ENCODE data around the gene RASSF7.

RASSF7 gene

DNA sequence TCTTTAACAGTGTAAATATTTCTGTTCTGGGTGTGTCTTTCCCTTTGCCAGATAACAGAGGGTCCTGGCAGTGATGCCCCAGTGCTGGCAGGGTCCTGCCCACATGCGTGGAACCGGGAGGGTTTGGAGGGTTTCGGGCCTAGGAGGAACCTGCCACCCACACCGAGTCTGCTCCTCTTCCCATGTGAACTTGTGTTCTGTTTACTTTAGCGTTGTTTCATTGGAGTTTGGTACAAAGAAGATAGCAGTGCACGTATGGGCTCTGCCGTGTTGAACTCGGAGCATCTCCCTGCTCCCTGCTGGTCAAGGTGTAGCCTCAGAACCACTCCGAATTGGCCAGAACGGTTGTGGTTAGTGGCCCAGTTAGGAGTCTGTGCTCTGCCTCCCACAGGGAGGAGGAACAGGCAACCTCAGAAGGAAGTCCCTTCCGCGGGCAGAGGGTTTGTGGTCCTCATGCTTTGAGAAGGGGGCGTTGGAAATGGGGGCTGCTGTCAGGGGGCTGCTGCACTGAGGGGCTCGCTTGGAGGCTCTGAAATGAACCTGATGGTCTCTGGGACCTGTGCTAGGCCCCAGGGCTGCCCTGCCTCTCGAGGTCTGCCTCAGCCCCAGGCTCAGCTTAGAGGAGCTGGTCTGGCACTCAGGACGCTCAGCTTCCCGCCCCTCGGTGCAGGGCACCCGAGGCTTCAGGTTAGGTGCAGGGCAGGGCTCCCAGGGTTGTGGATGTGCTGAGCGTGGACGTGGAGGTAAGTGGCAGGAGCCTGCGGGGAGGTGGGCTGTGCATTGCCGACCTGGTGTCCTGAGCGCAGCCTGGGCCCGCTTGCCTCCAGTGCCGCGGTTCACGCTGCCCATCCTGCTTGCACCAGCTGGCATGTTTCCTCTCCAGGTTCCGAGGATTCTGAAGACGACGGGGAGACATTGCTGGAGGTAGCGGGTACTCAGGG lies 25.9 kb downstream of the RASSF7 start:
- FAIRE-seq (no peak), DNase-seq (ENCODE audit: insufficient read length) (no peak)
- TF ChIP-seq POLR2AphosphoS5 (IDR thresholded peaks at IDR 0.05; ENCODE audit: low read depth, low read length), result no peak
- no peak for TF ChIP-seq POLR2A (IDR thresholded peaks at IDR 0.05; ENCODE audit: low read depth, low read length)
- TF ChIP-seq TAF1 (IDR thresholded peaks at IDR 0.05; ENCODE audit: borderline replicate concordance, low read depth, low read length), result no peak

DNA sequence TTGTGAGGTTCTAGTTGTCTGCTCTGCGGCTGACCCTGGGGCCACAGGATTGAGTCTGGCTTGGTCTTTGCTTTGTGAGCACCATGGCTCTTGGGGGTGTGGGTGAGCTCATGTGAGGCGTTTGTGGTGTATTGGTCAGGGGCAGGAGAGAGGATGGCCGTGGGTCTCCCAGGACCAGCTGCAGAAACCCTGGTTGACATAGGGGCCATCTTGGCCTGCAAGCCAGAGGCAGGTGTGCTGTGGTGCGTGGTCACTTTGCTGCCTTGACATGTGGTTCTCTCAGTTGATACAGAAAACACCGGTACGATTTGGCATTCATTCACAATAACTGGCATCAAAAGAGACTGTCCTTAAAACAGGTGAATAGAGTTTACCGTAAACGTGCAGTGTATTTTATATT lies 26.8 kb downstream of the RASSF7 start:
- FAIRE-seq (no peak), DNase-seq (ENCODE audit: insufficient read length) (no peak)
- TF ChIP-seq POLR2A (IDR thresholded peaks at IDR 0.05; ENCODE audit: low read depth, low read length) (no peak), TAF1 (IDR thresholded peaks at IDR 0.05; ENCODE audit: borderline replicate concordance, low read depth, low read length) (no peak), POLR2AphosphoS5 (IDR thresholded peaks at IDR 0.05; ENCODE audit: low read depth, low read length) (no peak)

DNA sequence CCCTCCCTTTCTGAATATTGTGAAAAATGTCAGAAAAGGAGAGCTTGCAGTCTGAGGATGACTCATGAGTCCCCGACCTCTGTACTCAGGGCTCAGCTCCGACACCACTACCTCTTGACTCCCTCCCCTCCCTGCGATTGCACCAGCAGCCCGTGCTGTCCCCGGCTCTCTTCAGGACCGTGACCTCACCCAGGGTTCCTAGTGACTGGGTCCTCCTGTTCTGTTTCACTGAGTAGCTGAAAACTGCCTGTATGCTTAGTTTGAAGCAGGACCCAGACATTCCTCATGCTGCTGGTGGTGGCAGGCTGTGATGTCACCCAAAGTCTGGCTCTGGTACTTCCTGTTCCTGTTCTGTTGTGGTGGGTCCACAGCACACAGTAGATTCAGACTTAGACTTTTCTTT lies 27.2 kb downstream of the RASSF7 start:
- no peak for FAIRE-seq
- no peak for DNase-seq (ENCODE audit: insufficient read length)
- TF ChIP-seq TAF1 (IDR thresholded peaks at IDR 0.05; ENCODE audit: borderline replicate concordance, low read depth, low read length), result no peak
- no peak for TF ChIP-seq POLR2AphosphoS5 (IDR thresholded peaks at IDR 0.05; ENCODE audit: low read depth, low read length)
- no peak for TF ChIP-seq POLR2A (IDR thresholded peaks at IDR 0.05; ENCODE audit: low read depth, low read length)

DNA sequence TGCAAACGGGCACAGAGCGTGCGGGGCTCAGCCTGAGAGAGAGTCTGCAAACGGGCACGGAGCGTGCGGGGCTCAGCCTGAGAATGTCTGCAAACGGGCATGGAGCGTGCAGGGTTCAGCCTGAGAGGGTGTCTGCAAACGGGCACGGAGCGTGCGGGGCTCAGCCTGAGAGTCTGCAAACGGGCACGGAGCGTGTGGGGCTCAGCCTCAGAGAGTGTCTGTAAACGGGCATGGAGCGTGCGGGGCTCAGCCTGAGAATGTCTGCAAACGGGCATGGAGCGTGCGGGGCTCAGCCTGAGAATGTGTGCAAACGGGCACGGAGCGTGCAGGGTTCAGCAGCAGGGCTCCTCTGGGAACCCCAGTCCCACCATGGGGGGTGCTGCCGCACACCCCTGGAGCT lies 29.0 kb downstream of the RASSF7 start:
- no peak for DNase-seq (ENCODE audit: insufficient read length)
- no peak for FAIRE-seq
- TF ChIP-seq TAF1 (IDR thresholded peaks at IDR 0.05; ENCODE audit: borderline replicate concordance, low read depth, low read length) (no peak), POLR2A (IDR thresholded peaks at IDR 0.05; ENCODE audit: low read depth, low read length) (no peak), POLR2AphosphoS5 (IDR thresholded peaks at IDR 0.05; ENCODE audit: low read depth, low read length) (no peak)

DNA sequence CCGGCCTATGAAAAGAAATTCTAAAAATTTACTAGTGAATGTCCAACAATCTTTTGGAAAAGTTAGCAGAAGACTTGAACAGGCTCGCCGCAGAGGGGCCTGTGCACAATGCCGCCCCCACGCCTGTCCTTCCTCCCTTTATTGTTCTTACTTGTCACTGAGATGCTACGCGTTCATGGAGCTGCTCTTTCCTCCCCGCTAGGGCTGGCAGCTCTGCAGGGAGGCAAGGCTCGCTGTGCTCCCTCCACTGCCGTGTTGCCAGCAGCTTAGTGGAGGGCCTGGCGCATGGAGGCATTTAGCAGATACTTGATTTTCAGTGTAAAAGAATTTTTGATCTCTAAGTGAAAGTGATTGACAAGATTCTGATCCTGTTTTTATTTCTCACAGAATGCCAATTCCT lies 30.2 kb downstream of the RASSF7 start:
- DNase-seq (ENCODE audit: insufficient read length) (no peak), FAIRE-seq (no peak)
- TF ChIP-seq POLR2A (IDR thresholded peaks at IDR 0.05; ENCODE audit: low read depth, low read length), result 0 out of 2 replicates have a peak, but pooled peaks have one; percentile 10
- TF ChIP-seq TAF1 (IDR thresholded peaks at IDR 0.05; ENCODE audit: borderline replicate concordance, low read depth, low read length), result no peak
- TF ChIP-seq POLR2AphosphoS5 (IDR thresholded peaks at IDR 0.05; ENCODE audit: low read depth, low read length), result no peak

DNA sequence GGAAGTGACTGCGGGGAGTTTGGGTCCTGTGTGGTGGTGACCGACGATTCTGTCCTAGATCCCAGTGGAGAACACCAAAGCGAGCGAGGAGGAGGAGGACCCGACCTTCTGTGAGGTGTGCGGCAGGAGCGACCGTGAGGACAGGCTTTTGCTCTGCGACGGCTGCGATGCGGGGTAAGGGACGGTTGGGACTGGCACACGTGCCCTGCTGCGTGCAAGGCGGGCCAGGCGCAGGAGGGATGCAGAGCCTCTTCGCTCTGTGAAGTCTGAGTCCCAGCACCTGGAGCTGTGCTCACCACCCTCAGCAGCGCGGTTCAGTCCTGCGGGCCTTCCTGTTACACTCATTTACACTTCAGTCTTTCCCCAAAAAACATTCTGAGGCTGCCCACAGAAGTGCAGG lies 31.7 kb downstream of the RASSF7 start:
- DNase-seq (ENCODE audit: insufficient read length), result no peak
- FAIRE-seq, result no peak
- no peak for TF ChIP-seq POLR2A (IDR thresholded peaks at IDR 0.05; ENCODE audit: low read depth, low read length)
- TF ChIP-seq TAF1 (IDR thresholded peaks at IDR 0.05; ENCODE audit: borderline replicate concordance, low read depth, low read length), result no peak
- TF ChIP-seq POLR2AphosphoS5 (IDR thresholded peaks at IDR 0.05; ENCODE audit: low read depth, low read length), result no peak

DNA sequence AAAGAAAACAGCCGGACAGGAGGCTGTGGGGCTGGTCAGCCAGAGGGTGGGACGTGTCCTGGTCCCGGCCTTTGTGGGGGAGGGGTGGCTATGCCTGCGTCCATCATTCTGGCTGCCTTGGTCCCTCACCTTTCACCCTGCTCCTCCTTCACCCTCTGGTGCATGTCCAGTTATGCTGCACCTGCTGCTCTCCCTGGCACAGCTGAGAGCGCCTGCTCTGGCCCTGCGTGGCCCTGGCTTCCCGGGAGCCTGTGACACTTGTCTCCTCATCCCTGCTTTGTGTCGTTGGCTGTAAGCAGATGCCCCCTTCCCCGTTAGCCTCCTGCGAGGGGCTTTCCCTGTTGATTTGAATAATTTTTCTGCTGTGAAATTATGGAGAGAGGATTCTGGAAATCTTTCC lies 32.1 kb downstream of the RASSF7 start:
- TF ChIP-seq TAF1 (IDR thresholded peaks at IDR 0.05; ENCODE audit: borderline replicate concordance, low read depth, low read length), result no peak
- no peak for TF ChIP-seq POLR2A (IDR thresholded peaks at IDR 0.05; ENCODE audit: low read depth, low read length)
- no peak for TF ChIP-seq POLR2AphosphoS5 (IDR thresholded peaks at IDR 0.05; ENCODE audit: low read depth, low read length)
- DNase-seq (ENCODE audit: insufficient read length), result no peak
- no peak for FAIRE-seq

DNA sequence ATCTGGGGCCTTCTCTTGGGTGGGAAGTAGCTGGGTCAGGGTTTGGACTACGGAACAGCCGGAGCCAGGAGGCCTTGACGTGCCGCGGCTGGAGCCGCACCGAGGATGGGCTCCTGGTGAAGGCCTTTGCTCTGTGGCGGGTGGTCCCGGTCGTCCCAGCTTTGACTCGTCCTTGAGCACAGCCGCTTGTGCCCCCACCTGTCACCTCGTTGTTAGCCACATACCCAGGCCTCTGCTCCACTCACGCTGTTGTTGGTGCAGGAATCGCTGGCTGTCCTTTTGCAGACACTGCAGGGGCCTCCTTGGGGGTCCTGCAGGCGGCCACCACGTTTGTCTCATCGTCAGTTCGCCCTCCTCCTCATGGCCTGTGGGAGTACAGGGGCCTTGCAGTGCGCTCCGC lies 32.6 kb downstream of the RASSF7 start:
- DNase-seq (ENCODE audit: insufficient read length), result no peak
- FAIRE-seq, result no peak
- TF ChIP-seq POLR2A (IDR thresholded peaks at IDR 0.05; ENCODE audit: low read depth, low read length), result no peak
- no peak for TF ChIP-seq POLR2AphosphoS5 (IDR thresholded peaks at IDR 0.05; ENCODE audit: low read depth, low read length)
- TF ChIP-seq TAF1 (IDR thresholded peaks at IDR 0.05; ENCODE audit: borderline replicate concordance, low read depth, low read length), result no peak

DNA sequence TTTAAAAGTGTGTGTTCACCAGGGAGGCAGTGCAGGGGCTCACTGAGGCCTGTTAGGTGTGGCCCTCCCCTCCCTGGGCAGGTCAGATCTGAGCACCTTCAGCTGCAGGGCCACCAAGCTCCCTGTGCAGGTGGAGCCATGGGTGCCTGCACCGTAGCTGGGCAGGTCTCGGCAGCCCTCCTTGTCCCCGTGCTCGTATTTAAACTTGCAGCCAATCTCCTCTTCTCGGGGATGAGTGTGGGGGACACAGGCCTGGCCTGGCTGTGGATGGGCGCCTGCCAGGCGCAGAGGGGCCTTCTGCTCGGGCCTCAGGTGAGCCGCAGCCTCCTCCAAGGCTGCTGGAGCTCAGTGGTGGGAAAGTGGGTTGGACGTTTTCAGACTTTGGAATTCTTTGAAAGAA lies 34.6 kb downstream of the RASSF7 start:
- DNase-seq (ENCODE audit: insufficient read length) (no peak), FAIRE-seq (no peak)
- TF ChIP-seq POLR2A (IDR thresholded peaks at IDR 0.05; ENCODE audit: low read depth, low read length) (no peak), TAF1 (IDR thresholded peaks at IDR 0.05; ENCODE audit: borderline replicate concordance, low read depth, low read length) (no peak), POLR2AphosphoS5 (IDR thresholded peaks at IDR 0.05; ENCODE audit: low read depth, low read length) (no peak)

DNA sequence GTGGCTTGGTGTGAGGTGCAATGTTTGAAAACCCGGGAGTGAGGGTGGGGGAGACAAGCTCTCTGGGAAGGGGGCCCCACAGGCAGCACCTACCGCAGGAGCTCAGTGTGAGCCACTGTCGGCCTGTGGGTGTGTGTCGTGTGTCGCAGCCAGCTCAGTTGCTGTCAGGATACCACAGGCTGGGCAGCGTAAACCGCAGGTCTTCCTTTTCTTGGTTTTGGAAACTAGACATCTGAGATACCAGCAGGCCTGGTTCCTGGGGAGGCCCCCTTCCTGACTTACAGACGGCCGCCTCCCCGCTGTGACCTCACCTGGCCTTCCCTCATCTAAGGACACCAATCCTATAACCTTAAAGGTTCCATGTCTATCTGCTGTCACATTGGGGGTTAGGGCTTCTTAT lies 35.6 kb downstream of the RASSF7 start:
- TF ChIP-seq TAF1 (IDR thresholded peaks at IDR 0.05; ENCODE audit: borderline replicate concordance, low read depth, low read length) (no peak), POLR2A (IDR thresholded peaks at IDR 0.05; ENCODE audit: low read depth, low read length) (no peak), POLR2AphosphoS5 (IDR thresholded peaks at IDR 0.05; ENCODE audit: low read depth, low read length) (no peak)
- no peak for DNase-seq (ENCODE audit: insufficient read length)
- no peak for FAIRE-seq

DNA sequence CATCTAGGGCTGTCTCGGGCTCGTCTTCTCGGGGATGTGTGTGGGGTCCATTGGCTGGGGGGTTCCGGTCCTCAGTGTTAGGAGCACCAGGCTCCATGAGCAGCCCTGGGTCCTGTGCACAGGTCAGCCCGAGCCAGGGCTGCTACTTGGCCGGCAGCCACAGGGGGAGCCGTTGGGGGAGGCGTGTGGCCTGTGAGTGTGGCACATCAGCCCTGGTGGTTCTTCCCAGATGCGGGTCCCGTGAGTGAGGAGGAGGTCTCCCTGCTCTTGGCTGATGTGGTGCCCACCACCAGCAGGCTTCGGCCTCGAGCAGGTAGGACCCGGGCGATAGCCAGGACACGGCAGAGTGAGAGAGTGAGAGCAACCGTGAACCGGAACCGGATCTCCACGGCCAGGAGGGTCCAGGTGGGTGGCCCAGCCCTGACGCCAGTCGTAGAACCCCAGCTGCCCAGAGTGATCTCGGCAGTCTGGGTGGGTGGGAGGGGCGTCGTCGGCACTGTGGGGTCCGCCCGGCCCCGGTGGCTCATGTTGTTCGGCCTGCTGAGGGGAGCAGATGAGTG lies 36.5 kb downstream of the RASSF7 start:
- FAIRE-seq (no peak), DNase-seq (ENCODE audit: insufficient read length) (no peak)
- no peak for TF ChIP-seq TAF1 (IDR thresholded peaks at IDR 0.05; ENCODE audit: borderline replicate concordance, low read depth, low read length)
- no peak for TF ChIP-seq POLR2A (IDR thresholded peaks at IDR 0.05; ENCODE audit: low read depth, low read length)
- TF ChIP-seq POLR2AphosphoS5 (IDR thresholded peaks at IDR 0.05; ENCODE audit: low read depth, low read length), result no peak

All from GM12892 (cell line).